OCI-LY7 (cell line): Measurements from ENCODE around the gene FAM120A. TPM values are rescaled to one million over a fixed set of nuclear protein-coding genes. Genes with fewer than 3 reads are reported as not detected.

Experiments
- BruUV-seq: library from RNA; stranded (reverse); fragments of 400-500 nt; replicated peaks from 2 replicates; lab custom pipeline; 2021; lab: Mats Ljungman, UMichigan
- CTCF ChIA-PET: fragments of 300-600 bp; sonication (Branson Sonifier 250); formaldehyde crosslinking; loops from one replicate; lab custom pipeline; 2022; ENCODE audit warnings: antibody characterized with exemption; ENCODE audit not compliant: unreplicated experiment; lab: Charles Lee
- POLR2A ChIA-PET: fragments of 300-600 bp; sonication (Branson Sonifier 250); formaldehyde crosslinking; loops from one replicate; lab custom pipeline; 2022; ENCODE audit warnings: antibody characterized with exemption; lab: Charles Lee
- DNase-seq: peaks from one replicate; pipeline ENCODE4 v3.0.0-alpha.2; 2015; ENCODE audit warnings: low spot score
- H2AFZ ChIP-seq: fragments of 200-600 bp; sonication (generic), shearing (Covaris generic); 2 replicates; pipeline ENCODE4 v1.6.1; 2014; ENCODE audit warnings: mild to moderate bottlenecking, antibody characterized with exemption, low read length, moderate library complexity
- H3K27ac ChIP-seq: fragments of 200-600 bp; sonication (generic); 2 replicates; pipeline ENCODE4 v1.5.1; 2014; ENCODE audit warnings: mixed run types, low read depth, mild to moderate bottlenecking, moderate library complexity, low read length, inconsistent platforms; ENCODE audit not compliant: poor library complexity, severe bottlenecking
- H3K36me3 ChIP-seq: fragments of 200-600 bp; sonication (generic); 2 replicates; pipeline ENCODE4 v1.6.1; 2014; ENCODE audit warnings: mild to moderate bottlenecking, antibody characterized with exemption, low read length, moderate library complexity, mixed read lengths; ENCODE audit not compliant: insufficient read depth
- H3K4me1 ChIP-seq: fragments of 200-600 bp; sonication (generic); 2 replicates; pipeline ENCODE4 v1.5.1; 2014; ENCODE audit warnings: mild to moderate bottlenecking, low read length; ENCODE audit not compliant: insufficient read depth, poor library complexity, severe bottlenecking
- H3K4me2 ChIP-seq: fragments of 200-600 bp; sonication (generic); 2 replicates; pipeline ENCODE4 v1.6.1; 2014; ENCODE audit warnings: mild to moderate bottlenecking, low read length
- H3K4me3 ChIP-seq: fragments of 200-600 bp; sonication (generic); 2 replicates; pipeline ENCODE4 v1.5.1; 2014; ENCODE audit warnings: mild to moderate bottlenecking, low read depth, low read length; ENCODE audit not compliant: poor library complexity, severe bottlenecking
- H3K79me2 ChIP-seq: fragments of 200-600 bp; sonication (generic); 2 replicates; pipeline ENCODE4 v1.6.1; 2016; ENCODE audit warnings: low read depth, mild to moderate bottlenecking, low read length, moderate library complexity, mixed read lengths; ENCODE audit not compliant: insufficient read depth
- H3K9me2 ChIP-seq: fragments of 200-600 bp; sonication (generic); 2 replicates; pipeline ENCODE4 v1.6.1; 2016; ENCODE audit warnings: mild to moderate bottlenecking, low read length, mixed read lengths; ENCODE audit not compliant: insufficient read depth
- H3K9me3 ChIP-seq: fragments of 200-600 bp; sonication (generic); 2 replicates; pipeline ENCODE4 v1.6.1; 2014; ENCODE audit warnings: mild to moderate bottlenecking, mixed run types, low read length, mixed read lengths
- H4K20me1 ChIP-seq: fragments of 200-600 bp; sonication (generic); 2 replicates; pipeline ENCODE4 v1.6.1; 2014; ENCODE audit warnings: mild to moderate bottlenecking, antibody characterized with exemption, low read length, moderate library complexity, mixed read lengths; ENCODE audit not compliant: insufficient read depth
- EZH2phosphoT487 ChIP-seq: fragments of 200-600 bp; sonication (generic); IDR thresholded peaks from 2 replicates; pipeline ENCODE4 v1.6.1; 2018; ENCODE audit warnings: low read depth, borderline replicate concordance, mild to moderate bottlenecking, mixed run types, antibody characterized with exemption, low read length, moderate library complexity, mixed read lengths
- intact Hi-C: fragments of 100-400 bp; cut with micrococcal nuclease; formaldehyde crosslinking; loops from one replicate; pipeline ENCODE4 v1.10.0; 2022; ENCODE audit not compliant: unreplicated experiment
- total RNA-seq, 2 experiments: library from RNA; depleted of rRNA in 1 of 2; stranded (reverse); fragments of >200 nt in 1 of 2; shearing (Covaris generic) in 1 of 2; gene quantifications; 2 replicates each; pipeline ENCODE4 v1.2.3, GENCODE V29; 2014 to 2022
- TF ChIP-seq, protein P1 (sequence below): fragments of 200-600 bp; sonication (generic); conservative IDR thresholded peaks from 2 replicates; pipeline ENCODE4 v1.5.1; 2014; ENCODE audit warnings: mild to moderate bottlenecking, antibody characterized with exemption, low read length, moderate library complexity, mixed read lengths

Gene FAM120A
- total RNA-seq, 2 experiments from 2014 or later = 81.9 to 104 TPM

DNA sequence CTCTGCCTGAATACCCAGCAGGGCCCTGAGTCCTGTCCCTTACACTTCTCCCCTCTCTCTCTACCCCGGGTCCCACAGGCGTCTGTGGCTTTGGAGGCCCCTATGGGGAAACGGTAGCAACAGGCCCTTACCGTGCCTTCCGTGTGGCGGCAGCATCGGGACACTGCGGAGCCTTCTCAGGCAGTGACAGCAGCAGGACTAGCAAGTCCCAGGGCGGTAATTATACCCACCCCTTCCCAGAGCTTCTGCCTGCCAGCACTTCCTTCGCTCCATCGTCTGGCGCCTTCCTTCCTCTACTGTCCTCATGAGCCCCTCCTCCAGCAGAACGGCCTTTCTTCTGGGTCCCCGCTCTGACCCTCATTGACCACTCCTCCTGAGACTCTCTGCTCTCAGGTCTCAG is 107.0 kb downstream of the FAM120A start:
- TF ChIP-seq, protein P1, sequence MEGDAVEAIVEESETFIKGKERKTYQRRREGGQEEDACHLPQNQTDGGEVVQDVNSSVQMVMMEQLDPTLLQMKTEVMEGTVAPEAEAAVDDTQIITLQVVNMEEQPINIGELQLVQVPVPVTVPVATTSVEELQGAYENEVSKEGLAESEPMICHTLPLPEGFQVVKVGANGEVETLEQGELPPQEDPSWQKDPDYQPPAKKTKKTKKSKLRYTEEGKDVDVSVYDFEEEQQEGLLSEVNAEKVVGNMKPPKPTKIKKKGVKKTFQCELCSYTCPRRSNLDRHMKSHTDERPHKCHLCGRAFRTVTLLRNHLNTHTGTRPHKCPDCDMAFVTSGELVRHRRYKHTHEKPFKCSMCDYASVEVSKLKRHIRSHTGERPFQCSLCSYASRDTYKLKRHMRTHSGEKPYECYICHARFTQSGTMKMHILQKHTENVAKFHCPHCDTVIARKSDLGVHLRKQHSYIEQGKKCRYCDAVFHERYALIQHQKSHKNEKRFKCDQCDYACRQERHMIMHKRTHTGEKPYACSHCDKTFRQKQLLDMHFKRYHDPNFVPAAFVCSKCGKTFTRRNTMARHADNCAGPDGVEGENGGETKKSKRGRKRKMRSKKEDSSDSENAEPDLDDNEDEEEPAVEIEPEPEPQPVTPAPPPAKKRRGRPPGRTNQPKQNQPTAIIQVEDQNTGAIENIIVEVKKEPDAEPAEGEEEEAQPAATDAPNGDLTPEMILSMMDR = no peak
- TF ChIP-seq EZH2phosphoT487 = no peak
- Histone ChIP-seq H3K36me3 (peaks cover 90% of the 10 kb centered on the region), H3K27ac (no peak overlapping the region), H2AFZ (no peak overlapping the region), H3K9me3 (no peaks in the 10 kb centered on the region), H4K20me1 (no peaks in the 10 kb centered on the region), H3K79me2 (no peaks in the 10 kb centered on the region), H3K4me3 (no peak overlapping the region), H3K4me2 (no peak overlapping the region), H3K9me2 (no peaks in the 10 kb centered on the region), H3K4me1 (no peaks in the 10 kb centered on the region)
- ChIA-PET POLR2A (no interaction called here), CTCF (no interaction called here)
- DNase-seq = no peak
- intact Hi-C loops = no loop called here
- no TSS peak for BruUV-seq

DNA sequence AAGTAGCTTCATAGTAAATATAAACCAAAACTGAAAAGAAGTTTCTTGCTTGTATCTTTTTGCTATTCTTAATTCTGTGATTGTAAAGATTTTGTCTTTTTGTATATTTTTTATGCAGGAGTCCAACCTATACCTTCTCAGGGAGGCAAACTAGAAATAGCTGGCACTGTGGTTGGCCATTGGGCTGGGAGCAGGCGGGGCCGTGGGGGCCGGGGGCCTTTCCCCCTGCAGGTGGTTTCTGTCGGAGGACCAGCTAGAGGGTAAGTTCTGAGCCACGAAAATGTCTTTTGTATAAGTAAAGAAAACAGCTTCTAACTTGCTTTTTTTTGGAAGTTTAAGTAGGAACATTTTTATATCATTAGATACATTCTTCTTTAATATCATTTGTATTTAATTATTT is 109.5 kb downstream of the FAM120A start:
- Histone ChIP-seq H3K4me3 (no peak overlapping the region), H3K79me2 (no peaks in the 10 kb centered on the region), H3K36me3 (peaks cover 93% of the 10 kb centered on the region), H3K27ac (no peak overlapping the region), H3K9me3 (no peaks in the 10 kb centered on the region), H3K9me2 (no peaks in the 10 kb centered on the region), H3K4me1 (peaks cover under 1% of the 10 kb centered on the region), H4K20me1 (no peaks in the 10 kb centered on the region), H2AFZ (no peak overlapping the region), H3K4me2 (no peak overlapping the region)
- BruUV-seq = no TSS peak
- no peak for DNase-seq
- POLR2A ChIA-PET = no interaction called here
- CTCF ChIA-PET = no interaction called here
- TF ChIP-seq, protein P1 = no peak
- no peak for TF ChIP-seq EZH2phosphoT487
- intact Hi-C loops = loop anchor here (10.0 kb wide), 2 partner anchors 246 to 456 kb away; no protein-coding TSS in a partner anchor

DNA sequence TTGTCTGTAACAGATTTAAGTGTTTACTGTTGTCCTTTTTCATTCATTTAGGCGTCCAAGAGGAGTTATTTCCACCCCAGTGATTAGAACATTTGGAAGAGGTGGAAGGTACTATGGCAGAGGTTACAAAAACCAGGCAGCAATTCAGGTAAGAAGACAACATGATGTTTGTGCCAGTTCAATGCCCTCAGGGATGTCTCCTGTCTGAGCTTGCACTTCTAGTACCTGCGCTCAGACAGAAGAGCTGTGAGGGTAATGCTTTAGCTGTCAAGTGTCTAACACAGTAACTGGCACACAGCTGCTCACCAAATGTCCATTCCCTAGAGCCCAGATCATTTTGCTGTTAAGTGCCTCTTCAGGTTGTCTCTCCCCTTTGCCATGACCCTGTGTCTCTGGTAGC is 110.7 kb downstream of the FAM120A start:
- no peak overlapping the region for H2AFZ ChIP-seq
- H3K4me2 ChIP-seq = no peak overlapping the region
- intact Hi-C loops = loop anchor here (10.0 kb wide), 2 partner anchors 247 to 457 kb away; no protein-coding TSS in a partner anchor
- H3K9me3 ChIP-seq = no peaks in the 10 kb centered on the region
- CTCF ChIA-PET = no interaction called here
- no peak overlapping the region for H3K27ac ChIP-seq
- H3K4me3 ChIP-seq = no peak overlapping the region
- peaks cover 7% of the 10 kb centered on the region for H3K4me1 ChIP-seq
- H3K9me2 ChIP-seq = no peaks in the 10 kb centered on the region
- H4K20me1 ChIP-seq = no peaks in the 10 kb centered on the region
- H3K79me2 ChIP-seq = no peaks in the 10 kb centered on the region
- TF ChIP-seq, protein P1 = no peak
- no peak for TF ChIP-seq EZH2phosphoT487
- H3K36me3 ChIP-seq = peaks cover 84% of the 10 kb centered on the region
- no peak for DNase-seq
- POLR2A ChIA-PET = no interaction called here
- BruUV-seq = no TSS peak
